Urothelium cell line (cell line): ENCODE measurements around the gene PAPOLG.

ENCODE experiments used
- DNase-seq: peaks from one replicate; pipeline ENCODE4 v3.0.0; 2011; ENCODE audit warnings: low spot score, mixed read lengths
- FAIRE-seq: peaks from 2 replicates; lab custom pipeline; 2011; peaks lifted over from hg19 to GRCh38; lab: Jason Lieb, UNC

PAPOLG gene

DNA sequence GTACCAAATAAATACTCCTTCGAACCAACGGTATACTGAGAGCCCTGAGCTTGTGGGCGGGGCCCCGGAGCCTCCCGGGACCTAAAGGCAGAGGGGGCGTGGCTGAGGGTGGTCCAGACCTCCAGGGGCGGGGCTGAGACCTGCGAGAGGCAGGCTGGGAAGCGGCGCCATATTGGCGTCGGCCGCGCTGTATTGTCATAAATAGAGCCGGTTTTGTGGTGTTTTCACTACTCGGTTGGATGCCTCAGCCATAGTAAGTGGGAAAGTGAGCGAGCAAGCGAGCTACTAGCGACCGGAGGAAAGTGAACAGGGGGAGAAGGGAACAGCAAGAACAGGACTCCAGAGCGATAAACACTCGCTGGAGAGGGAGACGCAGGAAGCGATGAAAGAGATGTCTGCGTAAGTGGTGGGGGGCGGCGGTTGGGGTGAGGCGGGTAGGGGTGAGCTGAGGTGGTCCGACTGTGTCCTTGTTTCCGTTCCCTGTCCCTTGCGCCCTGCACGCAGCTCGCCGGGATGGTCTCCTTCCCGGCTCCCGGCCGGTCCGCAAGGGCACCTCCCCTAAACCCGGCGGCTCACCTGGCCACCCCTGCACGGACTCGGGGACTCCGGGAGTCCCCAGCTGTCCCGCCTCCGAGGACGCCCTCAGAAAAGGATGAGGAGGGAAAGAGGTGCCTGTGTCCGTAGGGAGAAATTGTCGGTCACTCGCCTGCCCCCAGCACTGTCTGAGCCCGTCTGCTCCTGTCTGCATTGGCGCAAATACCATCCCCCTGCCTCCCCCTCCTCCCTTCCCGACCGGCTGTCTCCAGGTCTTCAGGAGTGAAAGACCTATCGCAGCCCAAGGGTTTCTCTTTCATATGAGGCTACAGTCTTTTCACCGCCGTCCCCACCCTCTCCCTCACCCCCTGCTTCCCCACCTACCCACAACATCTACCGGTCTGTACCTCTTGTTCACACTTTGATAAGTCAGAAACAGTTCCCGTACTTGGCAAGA, at the start of gene PAPOLG:
PAPOLG (plus strand) TSS at position 172 of the 991 bp plus-strand sequence; CDS start at position 383, 211 bp downstream.
- peak; percentile 98 for DNase-seq
- peak; percentile 79 for FAIRE-seq

DNA sequence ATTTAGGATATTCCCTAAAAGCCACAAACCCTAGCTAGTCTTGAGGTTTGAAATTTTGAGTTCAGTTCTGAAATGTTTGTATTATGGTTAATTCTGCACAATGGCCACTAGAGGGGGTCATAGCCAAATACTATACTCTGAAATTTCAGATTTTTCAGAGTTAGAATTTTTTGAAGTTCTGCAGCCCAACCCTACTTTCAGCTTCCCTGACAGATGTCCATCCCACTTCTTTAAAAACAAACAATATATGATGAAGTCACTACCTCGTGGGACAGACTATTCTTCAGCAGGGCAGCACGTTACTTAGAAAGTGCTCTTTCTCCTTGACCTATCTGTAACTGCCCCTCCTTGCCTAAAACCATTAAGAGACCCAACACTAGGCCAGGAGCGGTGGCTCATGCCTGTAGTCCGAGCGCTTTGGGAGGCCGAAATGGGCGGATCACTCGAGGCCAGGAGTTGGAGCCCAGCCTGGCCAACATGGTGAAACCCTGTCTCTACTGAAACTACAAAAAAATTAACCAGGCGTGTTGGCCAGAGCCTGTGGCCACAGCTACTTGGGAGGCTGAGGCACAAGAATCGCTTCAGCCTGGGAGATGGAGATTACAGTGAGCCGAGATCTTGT, 48.2 kb upstream of the PAPOLG start:
- peak; percentile 40 for DNase-seq
- FAIRE-seq, result no peak

DNA sequence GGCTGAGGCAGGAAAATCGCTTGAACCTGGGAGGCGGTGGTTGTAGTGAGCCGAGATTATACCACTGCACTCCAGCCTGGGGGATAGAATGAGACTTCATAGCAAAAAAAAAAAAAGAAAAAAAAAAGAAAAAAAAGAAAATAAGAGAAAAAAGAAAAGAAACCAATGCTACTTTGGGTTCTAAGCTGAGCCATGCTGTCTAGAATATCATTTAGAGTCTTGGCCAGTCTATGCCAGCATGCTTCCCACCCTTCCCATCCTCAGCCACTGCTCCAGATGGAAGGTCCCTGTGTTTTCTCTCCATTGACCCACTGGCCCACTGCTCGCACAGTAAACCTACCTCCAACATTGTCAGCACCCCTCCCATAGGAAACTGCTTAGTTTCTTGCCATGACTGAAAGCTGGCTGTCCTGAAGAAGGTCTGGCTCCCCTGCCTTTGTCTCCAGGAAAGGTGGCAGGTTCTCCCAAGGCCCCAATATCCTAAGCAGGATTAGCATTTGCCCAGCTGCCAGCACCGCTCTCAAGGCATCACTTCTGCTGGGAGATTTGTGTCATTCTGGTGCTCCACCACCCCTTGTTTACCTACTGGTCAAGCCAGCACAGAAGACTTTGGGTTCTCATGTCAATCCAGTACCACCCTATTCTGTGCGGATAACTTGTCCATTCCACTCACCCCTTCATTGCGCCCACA, 47.3 kb upstream of the PAPOLG start:
- DNase-seq (no peak), FAIRE-seq (no peak)

DNA sequence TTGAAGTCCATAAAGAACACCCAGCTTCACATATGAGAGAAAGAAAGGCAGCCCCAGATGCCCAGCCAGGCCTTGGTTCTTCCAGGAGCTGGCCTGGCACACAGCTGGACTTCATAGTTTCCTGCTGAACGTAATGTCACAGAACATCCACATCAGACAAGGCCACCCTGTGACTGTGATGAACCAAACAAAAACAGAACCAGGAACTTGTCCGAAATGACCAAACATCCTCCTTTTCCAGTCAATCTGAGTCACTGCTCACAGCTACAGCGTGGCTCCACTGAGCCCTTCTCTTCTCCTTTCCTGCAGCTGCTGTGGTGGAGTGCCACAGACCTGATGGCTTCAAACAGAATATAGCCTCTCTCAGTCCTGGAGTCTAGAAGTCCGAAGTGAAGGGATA, 45.4 kb upstream of the PAPOLG start:
- FAIRE-seq (no peak), DNase-seq (no peak)

DNA sequence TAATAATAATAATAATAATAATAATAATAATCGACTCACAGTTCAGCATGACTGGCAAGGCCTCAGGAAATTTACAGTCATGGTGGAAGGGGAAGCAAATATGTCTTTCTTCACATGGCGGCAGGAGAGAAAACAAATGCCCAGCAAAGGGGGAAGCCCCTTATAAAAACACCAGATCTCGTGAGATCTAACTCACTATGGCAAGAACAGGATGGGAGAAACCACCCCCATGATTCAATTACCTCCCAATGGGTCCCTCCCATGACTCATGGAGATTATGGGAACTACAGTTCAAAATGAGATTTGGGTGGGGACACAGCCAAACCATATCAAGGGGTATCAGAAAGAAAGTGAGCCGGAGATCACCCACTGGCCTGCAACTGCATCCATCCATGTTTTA, 40.5 kb upstream of the PAPOLG start:
- DNase-seq, result no peak
- FAIRE-seq, result no peak

DNA sequence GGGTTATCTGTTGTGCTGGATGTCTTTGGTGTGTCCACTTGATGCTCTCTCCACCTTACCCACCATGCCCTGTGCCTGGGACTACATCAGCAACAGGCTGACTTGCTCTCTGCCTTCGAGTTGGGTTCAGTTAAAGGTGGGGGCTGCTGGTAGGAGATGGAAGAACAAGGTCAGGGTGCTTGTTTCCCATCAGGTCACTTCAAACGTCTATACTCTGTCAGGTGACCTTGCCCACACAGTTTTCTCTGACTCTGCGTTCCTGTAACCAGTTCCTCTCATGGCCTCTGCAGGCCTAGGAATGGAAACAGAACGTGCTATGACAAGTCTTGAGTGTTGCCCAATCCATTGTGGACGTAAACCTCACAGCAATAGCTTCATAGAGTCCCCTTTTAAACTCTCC, 38.4 kb upstream of the PAPOLG start:
- FAIRE-seq (no peak), DNase-seq (no peak)

DNA sequence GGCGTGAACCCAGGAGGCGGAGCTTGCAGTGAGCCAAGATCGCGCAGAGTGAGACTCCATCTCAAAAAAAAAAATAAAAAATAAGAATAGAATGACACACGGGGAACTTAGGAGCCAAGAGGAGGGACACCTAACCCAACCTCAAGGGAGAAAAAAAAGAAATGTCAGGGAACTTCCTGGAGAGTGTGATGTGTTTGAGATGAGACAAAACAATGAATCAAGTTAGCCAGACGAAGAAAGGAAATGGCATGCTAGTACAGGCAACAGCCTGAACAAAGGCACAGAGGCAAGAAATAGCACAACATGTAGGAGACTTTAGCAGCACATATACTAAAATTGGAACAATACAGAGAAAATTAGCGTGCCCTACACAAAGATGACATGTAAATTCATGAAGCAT, 36.7 kb upstream of the PAPOLG start:
- FAIRE-seq (no peak), DNase-seq (no peak)

DNA sequence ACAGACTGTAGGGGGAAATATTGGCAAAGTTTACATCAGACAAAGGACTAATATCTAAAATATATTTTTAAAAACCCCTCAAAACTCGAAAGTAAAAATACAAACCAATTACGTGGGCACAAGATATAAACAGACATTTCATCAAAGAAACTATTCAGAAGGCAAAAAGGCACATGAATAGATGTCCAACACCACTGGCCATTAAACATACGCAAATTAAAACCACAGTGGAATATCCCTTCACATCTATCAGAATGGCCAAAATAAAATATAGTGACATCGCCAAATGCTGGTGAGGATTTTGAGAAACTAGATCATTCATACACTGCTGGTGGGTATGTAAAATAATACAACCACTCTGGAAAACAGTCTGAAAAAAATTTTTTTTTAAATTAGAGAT, 30.6 kb upstream of the PAPOLG start:
- DNase-seq (no peak), FAIRE-seq (no peak)

DNA sequence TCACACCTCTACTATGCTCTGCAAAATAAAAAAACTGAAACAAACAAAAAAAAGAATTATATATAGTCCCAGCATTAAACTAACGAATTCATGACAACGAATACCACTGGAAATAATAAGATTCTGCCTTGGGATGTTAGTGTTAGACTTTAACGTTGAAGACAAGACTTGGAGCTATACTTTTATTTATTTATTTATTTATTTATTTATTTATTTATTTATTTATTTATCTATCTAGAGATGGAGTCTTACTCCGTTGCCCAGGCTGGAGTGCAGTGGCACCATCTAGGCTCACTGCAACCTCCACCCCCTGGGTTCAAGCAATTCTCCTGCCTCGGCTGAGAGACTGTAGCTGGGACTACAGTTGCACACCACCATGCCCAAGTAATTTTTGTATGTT, 27.2 kb upstream of the PAPOLG start:
- FAIRE-seq (no peak), DNase-seq (no peak)

DNA sequence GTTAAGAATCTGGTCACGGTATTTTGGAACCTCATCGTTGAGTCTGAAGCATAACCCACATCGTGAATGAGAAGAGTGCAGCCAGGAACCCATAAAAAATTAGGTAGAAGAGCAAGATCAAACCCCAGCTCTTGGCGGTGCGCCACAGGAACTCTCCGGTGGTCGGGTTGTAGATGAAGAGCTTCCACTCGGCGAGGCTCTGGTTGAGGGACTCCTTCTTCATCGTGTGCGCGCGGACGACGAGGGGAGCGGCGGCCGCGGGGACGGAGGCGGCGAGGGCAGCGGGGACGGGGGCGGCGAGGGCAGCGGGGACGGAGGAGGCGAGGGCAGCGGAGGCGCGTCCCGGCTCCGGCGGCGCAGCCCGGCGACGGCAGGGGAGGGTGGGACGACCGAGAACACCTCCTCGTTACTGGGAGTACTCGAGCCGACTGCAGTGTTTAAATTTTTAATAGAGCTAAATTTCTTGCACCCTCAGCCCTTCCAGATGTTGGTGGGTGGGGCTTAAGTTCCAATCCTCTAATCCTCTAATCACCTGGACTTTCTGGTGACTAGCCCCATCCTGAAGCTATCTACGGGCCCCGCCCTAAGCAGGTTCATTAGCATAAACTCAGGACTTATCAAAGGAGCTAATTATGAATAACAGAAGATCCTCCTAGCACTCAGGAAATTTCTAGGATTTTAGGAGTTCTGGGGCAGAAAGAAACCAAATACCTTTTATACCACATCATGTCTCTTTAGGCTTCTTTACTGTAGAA, 20.4 kb upstream of the PAPOLG start:
- DNase-seq (peak; percentile 44), FAIRE-seq (no peak)

DNA sequence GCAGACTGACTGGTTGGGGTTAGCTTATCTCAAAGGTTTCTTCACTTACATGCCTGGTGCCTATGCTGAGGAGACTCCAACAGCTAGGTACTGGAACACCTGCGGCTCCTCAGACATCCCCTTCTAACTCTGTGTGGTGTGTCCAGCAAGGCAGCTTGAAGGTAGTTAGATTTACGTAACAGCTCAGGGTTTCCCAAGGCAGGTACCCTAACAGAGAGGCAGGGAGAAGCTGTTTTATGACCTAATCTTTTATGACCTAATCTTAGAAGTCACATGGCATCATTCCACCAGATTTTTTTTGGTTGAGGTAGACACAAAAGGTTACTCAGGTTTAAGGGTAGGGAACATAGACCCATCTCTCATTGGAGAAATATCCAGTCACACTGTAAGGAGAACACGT, 17.4 kb upstream of the PAPOLG start:
- FAIRE-seq (no peak), DNase-seq (no peak)

DNA sequence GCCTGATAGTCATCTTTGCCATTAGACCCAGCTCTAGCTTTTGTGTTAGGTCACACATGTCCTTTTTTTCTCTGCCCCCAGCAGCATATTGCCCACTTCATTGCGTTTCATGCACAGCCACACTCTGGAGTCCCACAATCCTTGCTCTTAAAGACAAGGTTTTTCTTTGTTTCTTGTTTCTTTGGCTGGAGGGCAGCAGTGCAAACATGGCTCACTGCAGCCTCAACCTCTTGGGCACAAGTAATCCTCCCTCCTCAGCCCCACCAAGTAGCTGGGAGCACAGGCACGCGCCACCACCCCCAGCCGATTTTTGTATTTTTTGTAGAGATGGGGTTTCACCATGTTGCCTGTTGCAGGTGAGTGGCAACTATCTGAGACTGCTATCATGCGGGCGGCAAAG, 16.9 kb upstream of the PAPOLG start:
- DNase-seq (no peak), FAIRE-seq (no peak)

DNA sequence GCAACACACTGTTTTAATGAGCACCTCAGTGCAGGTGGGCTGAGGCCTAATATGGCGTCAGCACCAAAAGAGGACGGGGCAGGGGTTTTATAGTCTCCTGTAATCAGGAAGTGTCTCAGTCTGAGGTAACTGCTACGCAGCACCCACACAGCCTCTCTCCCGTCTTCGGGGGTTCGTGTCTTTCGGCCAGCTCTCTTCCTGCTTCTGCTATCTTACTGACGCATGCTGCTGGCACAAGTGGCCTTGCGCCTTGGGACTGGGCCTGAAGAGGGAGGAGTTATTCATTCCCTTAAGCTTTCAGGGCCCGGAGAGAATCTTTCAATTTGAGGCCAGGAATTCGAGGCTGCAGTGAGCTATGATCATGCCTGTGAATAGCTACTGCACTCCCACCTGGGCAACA, 14.5 kb upstream of the PAPOLG start:
- FAIRE-seq (no peak), DNase-seq (no peak)

DNA sequence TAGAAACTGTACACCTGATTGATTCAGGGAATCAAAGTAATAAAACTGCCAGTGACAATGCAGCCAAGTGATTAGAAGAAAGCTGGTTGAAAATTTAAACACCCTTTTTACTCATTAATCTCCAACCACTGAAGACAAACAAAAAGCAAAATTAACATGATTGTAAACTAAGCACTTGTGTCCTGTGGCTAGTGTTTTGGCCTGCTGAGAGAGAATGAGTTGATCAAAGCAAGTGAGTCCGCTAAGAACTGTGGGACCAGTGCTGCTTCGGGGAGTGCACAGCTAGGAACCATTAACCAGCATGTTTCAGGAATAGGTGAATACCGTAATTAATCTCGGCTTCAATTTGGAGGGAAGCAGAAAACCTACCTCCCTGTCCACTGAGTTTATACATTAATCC, 13.6 kb upstream of the PAPOLG start:
- FAIRE-seq (no peak), DNase-seq (no peak)

DNA sequence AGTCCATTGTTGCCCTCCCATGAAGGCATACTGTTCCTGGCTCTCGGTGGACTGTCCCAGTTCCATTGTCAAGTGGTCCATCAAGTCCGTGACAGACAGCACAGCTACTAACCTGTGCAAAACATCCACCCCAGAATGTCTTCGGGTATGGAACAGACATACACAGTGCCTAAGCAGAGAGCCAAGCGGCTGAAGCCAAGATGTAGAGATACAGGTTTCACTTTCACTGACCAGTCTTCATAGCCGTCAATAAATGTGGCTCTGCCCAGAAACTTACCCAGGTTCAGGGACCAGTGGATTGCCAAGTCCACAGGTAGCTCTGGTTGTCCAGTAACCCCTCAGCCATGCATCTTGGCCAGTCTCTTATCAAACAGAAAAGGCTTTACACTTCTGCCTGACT, 10.7 kb upstream of the PAPOLG start:
- no peak for DNase-seq
- FAIRE-seq, result peak; percentile 17

DNA sequence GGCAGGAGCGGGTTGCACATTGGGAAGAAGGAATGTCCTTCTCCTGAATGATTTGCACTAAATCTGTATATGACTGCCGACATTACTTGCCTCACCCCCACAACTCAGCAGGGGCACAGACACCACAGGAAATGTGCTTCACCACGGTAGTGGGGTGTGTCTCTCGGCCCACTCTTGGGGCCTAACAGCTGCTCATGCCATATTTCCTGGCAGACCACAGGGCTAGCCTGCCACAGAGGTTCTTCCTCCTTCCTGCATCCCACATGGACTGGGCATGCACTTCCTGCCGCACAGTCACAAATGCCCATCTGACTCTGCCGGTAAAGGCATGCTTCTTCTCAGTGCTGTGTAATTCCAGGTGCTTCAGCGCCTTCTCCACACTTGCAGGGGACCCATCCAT, 10.3 kb upstream of the PAPOLG start:
- DNase-seq (peak; percentile 9), FAIRE-seq (no peak)

DNA sequence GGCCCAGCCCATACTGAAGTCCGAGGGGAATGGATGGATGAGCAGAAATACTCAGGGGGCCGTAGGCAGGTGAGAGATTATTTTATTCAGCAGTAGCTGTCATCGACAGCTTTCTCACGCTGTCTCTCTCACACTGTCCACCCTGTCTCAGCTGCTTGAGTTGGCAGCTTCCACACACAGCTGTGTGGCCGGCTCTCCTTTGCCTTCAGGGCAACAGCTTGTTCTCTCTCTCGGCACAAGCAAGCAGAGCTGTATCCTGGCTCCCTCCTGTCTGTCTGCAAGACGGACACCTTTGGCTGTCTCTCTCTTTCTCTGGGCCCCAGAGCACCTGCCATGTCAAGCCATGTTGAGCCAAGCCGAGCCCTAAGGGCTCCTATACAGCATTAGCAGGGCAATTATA, 9.8 kb upstream of the PAPOLG start:
- DNase-seq, result no peak
- no peak for FAIRE-seq

DNA sequence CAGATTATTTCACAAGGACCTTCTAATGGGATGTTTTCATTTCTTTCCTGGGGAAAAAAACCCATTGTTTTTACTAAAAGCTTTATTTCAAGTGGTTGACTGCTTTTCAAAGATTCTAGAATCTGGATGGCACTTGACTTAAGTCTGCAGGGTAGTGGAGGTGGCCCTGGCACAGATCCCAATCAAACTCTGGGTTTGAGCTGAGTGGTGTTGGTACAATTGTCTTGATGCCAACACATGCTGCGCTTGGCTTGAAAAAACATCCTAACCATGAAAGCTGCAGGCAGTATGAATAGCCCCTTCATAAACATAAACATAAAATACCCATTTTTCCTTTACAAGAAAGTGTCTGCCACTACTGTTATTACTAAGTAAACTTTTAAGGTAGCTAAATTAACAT, 3.6 kb downstream of the PAPOLG start:
- DNase-seq (no peak), FAIRE-seq (no peak)

DNA sequence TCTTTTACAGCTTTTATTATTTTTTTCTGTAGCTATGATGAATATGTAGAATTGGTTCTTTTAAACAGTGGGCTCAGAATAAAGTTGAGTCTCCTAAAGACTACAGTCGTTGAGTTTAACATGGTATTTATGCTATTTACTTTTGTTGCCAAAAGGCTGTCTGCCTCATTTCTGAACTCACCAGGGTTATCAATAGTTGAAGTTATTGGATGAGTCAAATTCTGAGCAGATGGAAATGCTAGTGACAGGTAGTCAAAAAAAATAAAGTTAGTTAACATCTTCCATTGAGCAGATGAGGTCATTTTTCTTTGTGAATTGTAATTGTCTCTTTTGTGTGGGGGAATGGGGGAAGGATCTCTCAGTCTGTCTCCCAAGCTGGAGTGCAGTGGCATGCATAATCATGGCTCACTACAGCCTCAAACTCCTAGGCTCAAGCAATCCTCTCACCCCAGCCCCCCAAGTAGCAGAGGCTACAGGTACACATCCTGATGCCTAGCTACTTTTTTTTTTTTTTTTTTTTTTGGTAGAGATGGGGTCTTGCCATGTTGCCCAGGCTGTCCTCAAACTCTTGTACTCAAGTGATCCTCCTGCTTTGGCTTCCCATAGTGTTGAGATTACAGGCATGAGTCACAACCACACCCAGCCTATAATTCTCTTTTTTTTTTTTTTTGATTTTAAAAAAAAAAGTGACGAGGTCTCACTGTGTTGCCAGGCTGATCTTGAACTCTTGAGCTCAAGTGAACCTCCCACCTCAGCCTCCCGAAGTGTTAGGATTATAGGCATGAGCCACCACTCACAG, 8.9 kb downstream of the PAPOLG start:
- FAIRE-seq (no peak), DNase-seq (no peak)

DNA sequence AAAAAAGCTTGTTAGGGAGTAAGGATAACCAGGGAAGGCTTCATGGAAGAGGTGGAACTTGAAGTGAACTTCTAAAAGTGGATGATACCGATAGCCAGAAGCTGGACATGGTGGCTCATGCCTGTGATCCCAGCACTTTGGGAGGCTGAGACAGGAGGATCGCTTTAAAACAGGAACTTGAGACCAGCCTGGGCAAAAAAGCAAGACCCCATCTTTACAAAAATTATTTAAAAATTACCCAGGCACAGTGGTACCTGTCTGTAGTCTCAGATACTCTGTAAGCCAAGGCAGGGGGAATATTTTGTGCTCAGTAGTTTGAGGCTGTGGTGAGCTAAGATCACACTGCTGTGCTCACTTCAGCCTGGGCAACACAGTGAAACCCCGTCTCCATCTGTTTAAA, 10.2 kb downstream of the PAPOLG start:
- no peak for DNase-seq
- FAIRE-seq, result no peak
